H1 (cell line): Measurements from ENCODE around the gene PLXDC2. TPM values are rescaled to one million over a fixed set of nuclear protein-coding genes. Genes with fewer than 3 reads are reported as not detected.

Source experiments
- HDAC2 ChIP-seq, 2 experiments: fragments of 300-600 bp in 1 of 2; sonication (generic) in 1 of 2; IDR thresholded peaks; 2 replicates each; pipeline ENCODE4 v1.6.1; 2011 to 2012; ENCODE audit warnings: low read depth in 2 of 2, low read length in 2 of 2, mild to moderate bottlenecking in 2 of 2, moderate library complexity in 2 of 2, borderline replicate concordance in 1 of 2, inconsistent platforms in 1 of 2
- MAFK ChIP-seq: IDR thresholded peaks from 2 replicates; pipeline ENCODE4 v1.6.1; 2012; ENCODE audit warnings: low read depth, mild to moderate bottlenecking, improper control_type of control experiment, low read length
- RAD21 ChIP-seq, 2 experiments: IDR thresholded peaks in 1 of 2; conservative IDR thresholded peaks in 1 of 2; 2 replicates each; pipeline ENCODE4 v1.6.1; 2011; ENCODE audit warnings: low read depth in 2 of 2, low read length in 2 of 2, improper control_type of control experiment in 1 of 2, inconsistent platforms in 1 of 2, mild to moderate bottlenecking in 1 of 2, moderate library complexity in 1 of 2
- polyA plus RNA-seq, 7 experiments: library from polyadenylated mRNA; depleted of rRNA in 3 of 7; stranded (reverse) in 5 of 7; unstranded in 2 of 7; fragments of >200 nt in 5 of 7; fragments of 200-250 nt in 2 of 7; gene quantifications; 1 replicate in 5 of 7; 2 replicates in 1 of 7; 4 replicates in 1 of 7; pipeline versions ENCODE4 v1.2.1 to v1.2.3, GENCODE V29; 2011 to 2013; ENCODE audit warnings: missing spikeins in 2 of 7, mixed read lengths in 2 of 7
- total RNA-seq: library from RNA; stranded (reverse); fragmentation: NEBNext Ultra II Directional; extraction: Animal tissue kit (Norgen Biotek cat#: 25700); gene quantifications from 2 replicates; pipeline ENCODE4 v1.2.1, GENCODE V29; 2021

Gene PLXDC2
- total and polyA plus RNA-seq, 2 of the 8 experiments (the other 6 are each of a cell fraction or from before 2014, with no cell fraction given): 23.0 to 40.5 TPM

- TF ChIP-seq MAFK: no peak
- TF ChIP-seq HDAC2 (IDR thresholded peaks at IDR 0.05; ENCODE audit: borderline replicate concordance in 1 of 2, low read depth in 2 of 2, low read length in 2 of 2): no peak
- TF ChIP-seq RAD21 (IDR thresholded peaks at IDR 0.05 in 1 of 2, conservative IDR thresholded peaks at IDR 0.05 in 1 of 2; ENCODE audit: low read depth in 2 of 2, low read length in 2 of 2): no peak
These were observed 14.9 kb upstream of the PLXDC2 start (continued) for GRCh38 chr10:19801369-19801768.
